RCC 7860 (cell line): Measurements from ENCODE around the gene CPSF4L.
A peak's percentile ranks its signal among the peaks of the same experiment; 100 is the strongest.

Source experiments
- DNase-seq: peaks from one replicate; pipeline ENCODE4 v3.0.0-alpha.2; 2015; ENCODE audit warnings: low spot score
- FAIRE-seq: peaks from 2 replicates; lab custom pipeline; 2012; peaks lifted over from hg19 to GRCh38; lab: Jason Lieb, UNC

CPSF4L gene

DNA sequence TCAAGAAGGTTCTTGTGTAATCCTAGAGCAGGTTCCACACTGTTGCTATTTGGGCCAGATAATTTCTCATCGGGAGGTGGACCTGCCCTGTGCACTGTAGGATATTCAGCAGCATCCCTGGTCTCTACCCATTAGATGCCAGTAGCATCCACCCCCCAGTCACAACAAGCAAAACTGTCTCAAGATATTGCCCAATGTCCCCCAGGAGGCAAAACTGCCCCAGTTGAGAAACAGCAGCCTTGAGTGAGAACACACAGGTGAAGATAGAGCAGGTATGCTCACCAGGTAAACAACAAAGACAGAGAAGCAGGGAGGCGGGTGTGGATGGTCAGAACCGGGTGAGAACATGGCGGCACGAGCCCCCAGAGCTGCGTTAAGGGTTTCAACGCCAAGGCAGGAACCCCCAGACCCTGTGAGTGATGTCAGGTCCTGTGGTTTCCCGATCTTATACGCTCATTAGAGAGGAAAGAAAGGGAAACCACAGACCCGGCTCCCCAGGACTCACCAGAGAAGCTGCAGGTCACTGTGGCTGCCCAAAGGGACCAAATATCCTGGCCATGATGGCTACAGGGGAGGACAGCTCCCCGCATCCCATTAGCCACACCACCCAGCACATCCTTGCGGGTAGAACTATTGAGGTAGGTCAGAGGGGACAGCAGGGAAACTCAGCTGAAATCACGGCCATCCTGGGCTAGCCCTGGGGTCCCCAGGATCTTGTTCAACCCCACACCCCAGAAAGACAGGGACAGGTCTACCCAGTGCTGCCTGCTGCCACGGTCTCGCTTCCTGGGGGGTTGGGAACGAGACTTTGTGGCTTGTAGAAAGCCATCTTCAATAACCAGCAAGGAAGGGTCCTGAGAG, 28.9 kb upstream of the CPSF4L start:
- DNase-seq, result no peak
- FAIRE-seq, result no peak

GRCh38 chr17:73289549-73290254, 28.0 kb upstream of the CPSF4L start:
- DNase-seq, result no peak
- no peak for FAIRE-seq

- DNase-seq (peak; percentile 65), FAIRE-seq (no peak)
Measured at GRCh38 chr17:73288534-73289302, 27.0 kb upstream of the CPSF4L start.

GRCh38 chr17:73286863-73287296, 25.2 kb upstream of the CPSF4L start:
- no peak for FAIRE-seq
- DNase-seq, result no peak

GRCh38 chr17:73285916-73286862, 24.5 kb upstream of the CPSF4L start:
- FAIRE-seq, result no peak
- DNase-seq, result no peak

- no peak for FAIRE-seq
Measured at GRCh38 chr17:73285603-73285908, 23.9 kb upstream of the CPSF4L start.

GRCh38 chr17:73284906-73285602, 23.4 kb upstream of the CPSF4L start:
- DNase-seq (no peak), FAIRE-seq (no peak)

More at GRCh38 chr17:73285603-73285908, 23.9 kb upstream of the CPSF4L start:
- DNase-seq, result no peak

- FAIRE-seq (no peak), DNase-seq (no peak)
Measured at GRCh38 chr17:73284354-73284753, 22.7 kb upstream of the CPSF4L start.

DNA sequence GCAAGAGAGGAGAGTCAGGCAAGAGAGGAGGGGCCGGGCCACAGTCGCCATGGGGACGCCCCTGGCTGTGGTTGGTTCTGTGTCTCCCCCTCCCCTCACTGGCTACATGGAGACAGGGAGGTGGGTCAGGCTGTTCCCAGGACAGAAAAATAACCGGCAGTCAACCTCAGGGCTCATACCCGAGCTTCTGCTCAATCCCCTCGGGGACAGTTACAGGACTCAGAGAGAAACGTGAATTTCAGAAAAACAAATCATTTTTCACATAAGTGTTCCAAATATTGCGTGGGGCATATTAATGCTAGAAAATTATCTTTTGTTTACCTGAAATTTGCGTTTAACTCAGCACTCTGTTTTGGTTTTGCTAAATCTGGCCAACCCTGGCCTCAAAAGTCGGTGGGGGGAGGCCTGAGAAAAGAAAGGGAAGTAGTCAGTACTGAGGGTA, 22.2 kb upstream of the CPSF4L start:
- DNase-seq, result no peak
- FAIRE-seq, result no peak

GRCh38 chr17:73283250-73283649, 21.6 kb upstream of the CPSF4L start:
- FAIRE-seq (no peak), DNase-seq (no peak)

GRCh38 chr17:73282629-73283028, 20.9 kb upstream of the CPSF4L start:
- no peak for FAIRE-seq

DNA sequence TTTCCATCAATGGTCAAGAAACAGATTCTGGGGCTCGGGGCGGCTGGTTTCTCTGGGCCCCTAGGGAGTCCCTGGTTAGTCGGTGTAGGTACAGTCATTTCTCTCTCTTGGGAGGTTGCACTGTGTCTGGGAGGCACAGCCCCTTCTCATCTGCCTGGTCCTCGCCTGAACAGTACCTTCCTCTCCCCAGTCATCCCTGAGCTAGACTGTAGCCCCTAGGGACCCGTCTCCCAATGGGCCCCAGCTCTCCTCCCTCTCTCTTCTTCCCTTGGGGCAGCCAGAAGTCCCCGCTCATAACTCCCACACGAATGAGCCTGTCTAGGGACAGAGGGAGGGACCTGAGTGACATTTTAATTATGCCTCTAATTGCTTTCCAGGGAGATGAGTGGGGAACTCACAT, 20.2 kb upstream of the CPSF4L start:
- DNase-seq (no peak), FAIRE-seq (no peak)

More at GRCh38 chr17:73282629-73283028, 20.9 kb upstream of the CPSF4L start:
- no peak for DNase-seq

DNA sequence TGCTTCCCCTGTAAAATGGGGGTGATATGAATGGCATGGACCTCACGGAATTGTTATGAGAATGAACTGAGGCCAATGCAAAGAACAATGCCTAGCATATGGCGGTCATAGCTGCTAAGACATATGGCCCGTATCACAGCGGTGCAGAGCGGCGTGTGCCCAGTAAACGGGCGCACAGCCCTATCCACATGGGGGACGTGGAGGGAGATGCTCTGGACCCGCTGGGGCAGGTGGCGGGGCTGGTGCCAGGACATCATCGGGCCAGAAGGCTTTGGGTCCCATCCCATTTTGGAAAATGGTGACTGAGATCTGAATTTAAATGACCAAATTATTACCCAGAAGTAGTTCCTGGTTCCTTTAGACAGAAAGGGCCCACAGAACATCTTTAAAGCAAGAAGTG, 18.5 kb upstream of the CPSF4L start:
- DNase-seq (no peak), FAIRE-seq (no peak)

DNA sequence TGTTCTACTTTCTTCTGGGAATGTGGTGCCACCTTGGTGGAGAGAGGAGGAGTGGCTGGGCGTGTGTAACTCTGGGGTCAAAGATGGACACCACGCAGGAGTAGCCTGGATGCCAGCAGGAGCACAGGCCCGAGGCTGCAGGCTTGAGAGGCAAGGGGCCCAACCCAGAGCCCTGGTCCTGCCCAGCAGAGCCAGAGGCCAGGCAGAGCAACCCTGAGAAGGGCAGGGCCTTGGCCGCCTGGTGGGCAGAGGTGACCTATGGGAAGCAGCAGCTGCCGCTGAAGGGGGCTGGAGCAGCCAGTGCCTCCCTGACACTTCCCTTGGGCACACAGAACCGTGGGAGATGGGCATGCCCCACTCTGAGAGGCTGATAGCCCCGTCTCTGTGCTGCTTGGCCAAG, 18.0 kb upstream of the CPSF4L start:
- FAIRE-seq (no peak), DNase-seq (no peak)

- no peak for FAIRE-seq
- no peak for DNase-seq
Measured at GRCh38 chr17:73278465-73279453, 17.1 kb upstream of the CPSF4L start.

DNA sequence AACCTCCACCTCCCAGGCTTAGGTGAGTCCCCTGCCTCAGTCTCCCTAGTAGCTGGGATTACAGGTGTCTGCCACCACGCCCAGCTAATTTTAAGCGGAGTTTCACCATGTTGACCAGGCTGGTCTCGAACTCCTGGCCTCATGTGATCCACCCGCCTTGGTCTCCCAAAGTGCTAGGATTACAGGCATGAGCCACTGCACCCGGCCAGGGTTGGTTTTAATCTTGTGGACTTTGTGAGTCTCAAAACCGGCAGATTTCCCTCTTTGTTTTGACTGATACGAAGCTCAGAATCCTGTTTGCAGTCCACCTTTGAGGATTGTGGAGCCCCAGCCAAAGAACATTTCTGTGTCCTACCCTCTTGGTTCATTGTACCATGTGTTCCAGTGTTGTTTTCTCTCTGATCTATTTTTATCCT, 16.4 kb upstream of the CPSF4L start:
- no peak for FAIRE-seq
- DNase-seq, result no peak

GRCh38 chr17:73274490-73274889, 12.8 kb upstream of the CPSF4L start:
- no peak for DNase-seq
- no peak for FAIRE-seq

GRCh38 chr17:73272906-73273218, 11.2 kb upstream of the CPSF4L start:
- no peak for FAIRE-seq

GRCh38 chr17:73271072-73271471, 9.4 kb upstream of the CPSF4L start:
- FAIRE-seq (no peak), DNase-seq (no peak)

More at GRCh38 chr17:73272906-73273218, 11.2 kb upstream of the CPSF4L start:
- DNase-seq, result no peak
